HG02571 (cell line): Measurements from ENCODE around the gene RYR1.
"Not testable (repeated sequence)": the region's sequence is repeated elsewhere in the genome, so short reads cannot be mapped to it uniquely, and the experiment has no call there.

Source experiments
- ATAC-seq: cut with Tn5 transposase; IDR thresholded peaks from one replicate; pipeline ENCODE4 v1.9.1; 2021; ENCODE audit warnings: mild to moderate bottlenecking, moderate library complexity; ENCODE audit not compliant: unreplicated experiment

The RYR1 gene

DNA sequence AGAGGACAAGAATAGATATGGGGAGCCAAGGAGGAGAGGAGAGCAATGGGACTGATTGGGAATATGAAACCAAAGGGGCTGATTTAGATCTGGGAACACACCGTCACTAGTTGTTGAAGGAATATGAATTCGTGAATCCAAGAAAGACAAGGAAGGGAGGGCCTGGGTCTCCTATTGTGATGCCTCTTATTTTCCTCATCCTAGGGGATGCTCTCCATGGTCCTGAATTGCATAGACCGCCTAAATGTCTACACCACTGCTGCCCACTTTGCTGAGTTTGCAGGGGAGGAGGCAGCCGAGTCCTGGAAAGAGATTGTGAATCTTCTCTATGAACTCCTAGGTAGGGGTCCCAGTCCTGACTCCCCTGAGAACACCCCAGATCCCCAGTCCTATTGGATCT, 21.5 kb downstream of the RYR1 start:
- ATAC-seq, result no peak

DNA sequence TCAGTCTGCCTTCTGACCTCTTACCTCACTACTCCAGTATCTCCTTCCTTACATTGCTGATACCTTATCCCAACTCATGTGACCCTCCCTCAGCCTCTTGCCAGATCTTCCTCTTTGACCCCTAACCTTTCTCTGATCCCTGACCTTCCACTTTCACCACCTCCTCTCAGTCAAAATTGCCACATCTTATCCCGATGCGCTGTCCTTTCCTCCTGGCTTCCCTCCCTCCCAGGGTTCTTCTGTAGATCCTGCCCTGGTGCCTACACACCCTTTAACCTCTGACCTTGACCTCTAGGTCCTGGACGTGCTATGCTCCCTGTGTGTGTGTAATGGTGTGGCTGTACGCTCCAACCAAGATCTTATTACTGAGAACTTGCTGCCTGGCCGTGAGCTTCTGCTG, 23.7 kb downstream of the RYR1 start:
- ATAC-seq, result no peak

DNA sequence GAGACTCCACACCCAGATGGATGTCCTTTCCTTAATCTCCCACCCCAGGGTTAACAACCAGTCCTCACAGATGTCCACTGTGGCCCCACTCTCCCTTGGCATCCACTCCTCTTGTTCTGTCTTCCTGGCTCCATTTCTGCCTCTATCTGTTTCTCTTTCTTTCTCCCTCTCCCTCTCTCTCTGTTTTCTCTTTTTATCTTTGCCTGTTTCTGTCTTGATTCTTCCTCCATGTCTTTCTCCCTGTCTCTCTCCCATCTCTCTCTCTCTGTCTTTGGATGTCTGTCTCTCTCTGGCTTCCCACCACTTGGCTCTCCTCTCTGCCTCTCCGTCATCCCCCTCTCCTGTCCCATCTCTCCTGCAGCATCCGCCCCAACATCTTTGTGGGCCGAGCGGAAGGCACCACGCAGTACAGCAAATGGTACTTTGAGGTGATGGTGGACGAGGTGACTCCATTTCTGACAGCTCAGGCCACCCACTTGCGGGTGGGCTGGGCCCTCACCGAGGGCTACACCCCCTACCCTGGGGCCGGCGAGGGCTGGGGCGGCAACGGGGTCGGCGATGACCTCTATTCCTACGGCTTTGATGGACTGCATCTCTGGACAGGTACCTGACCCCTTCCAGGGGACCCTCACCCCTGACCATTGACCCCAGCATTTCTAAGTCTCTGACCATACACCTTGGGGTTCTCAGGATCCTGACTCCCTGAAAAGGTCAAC, 24.4 kb downstream of the RYR1 start:
- no peak for ATAC-seq

DNA sequence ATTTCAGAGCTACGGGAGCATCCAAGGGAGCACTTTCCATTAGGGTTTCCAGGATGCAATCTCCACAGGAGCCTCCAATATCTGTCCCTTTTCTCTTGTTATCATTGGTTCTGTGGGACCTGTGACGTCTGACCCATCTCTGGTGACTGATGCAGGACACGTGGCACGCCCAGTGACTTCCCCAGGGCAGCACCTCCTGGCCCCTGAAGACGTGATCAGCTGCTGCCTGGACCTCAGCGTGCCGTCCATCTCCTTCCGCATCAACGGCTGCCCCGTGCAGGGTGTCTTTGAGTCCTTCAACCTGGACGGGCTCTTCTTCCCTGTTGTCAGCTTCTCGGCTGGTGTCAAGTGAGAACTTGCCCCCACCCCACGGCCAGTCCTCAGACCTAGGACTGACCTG, 25.5 kb downstream of the RYR1 start:
- no peak for ATAC-seq

DNA sequence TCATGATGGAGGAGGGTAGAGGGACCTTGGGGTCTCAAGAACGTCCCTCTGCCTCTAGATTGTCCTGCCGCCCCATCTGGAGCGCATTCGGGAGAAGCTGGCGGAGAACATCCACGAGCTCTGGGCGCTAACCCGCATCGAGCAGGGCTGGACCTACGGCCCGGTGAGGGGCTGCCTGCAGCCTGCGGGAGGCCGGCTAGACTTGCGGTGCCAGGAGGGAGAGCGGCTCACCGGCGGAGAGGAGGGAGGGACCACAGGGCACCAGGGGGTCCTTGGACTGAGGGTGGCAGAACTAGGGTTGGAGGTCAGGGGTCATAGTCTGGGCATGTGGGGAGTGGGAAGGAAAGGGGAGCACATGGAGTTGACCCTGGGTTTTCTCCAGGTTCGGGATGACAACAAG, 29.9 kb downstream of the RYR1 start:
- no peak for ATAC-seq

DNA sequence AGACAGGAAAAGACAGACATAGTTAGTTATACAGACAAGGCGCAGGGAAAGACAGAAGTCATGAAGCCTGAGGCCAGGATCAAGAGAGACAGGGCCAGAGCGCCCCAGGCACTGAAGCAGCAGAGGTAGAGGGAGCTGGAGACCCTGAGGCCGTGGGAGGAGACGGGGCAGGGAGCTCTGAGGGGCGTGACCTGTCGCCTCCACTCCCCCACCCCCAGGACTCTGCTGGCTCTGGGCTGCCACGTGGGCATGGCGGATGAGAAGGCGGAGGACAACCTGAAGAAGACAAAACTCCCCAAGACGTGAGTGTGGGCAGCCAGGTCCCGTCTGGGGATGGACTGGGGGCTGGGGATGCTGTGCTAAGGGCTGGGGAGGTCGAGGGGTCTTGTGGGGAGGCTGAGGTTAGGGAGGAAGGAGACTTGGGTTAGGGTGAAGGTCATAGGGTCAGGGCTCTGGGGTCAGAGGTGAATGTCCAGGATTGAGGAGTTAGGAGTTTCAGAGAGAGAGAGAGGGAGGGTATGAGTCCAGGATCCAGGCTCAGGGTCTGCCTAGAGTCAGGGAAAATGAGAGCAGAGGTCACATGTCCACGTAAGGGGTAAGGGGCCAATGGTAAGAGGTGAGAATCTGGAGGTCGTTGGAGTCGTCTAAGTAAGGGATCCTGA, 31.1 kb downstream of the RYR1 start:
- no peak for ATAC-seq

DNA sequence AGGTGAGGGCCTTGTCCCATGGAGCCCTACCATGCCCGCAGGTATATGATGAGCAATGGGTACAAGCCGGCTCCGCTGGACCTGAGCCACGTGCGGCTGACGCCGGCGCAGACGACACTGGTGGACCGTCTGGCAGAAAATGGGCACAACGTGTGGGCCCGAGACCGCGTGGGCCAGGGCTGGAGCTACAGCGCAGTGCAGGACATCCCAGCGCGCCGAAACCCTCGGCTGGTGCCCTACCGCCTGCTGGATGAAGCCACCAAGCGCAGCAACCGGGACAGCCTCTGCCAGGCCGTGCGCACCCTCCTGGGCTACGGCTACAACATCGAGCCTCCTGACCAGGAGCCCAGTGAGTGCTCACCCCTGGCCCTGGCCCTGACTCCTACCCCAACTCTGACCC, 32.6 kb downstream of the RYR1 start:
- no peak for ATAC-seq

DNA sequence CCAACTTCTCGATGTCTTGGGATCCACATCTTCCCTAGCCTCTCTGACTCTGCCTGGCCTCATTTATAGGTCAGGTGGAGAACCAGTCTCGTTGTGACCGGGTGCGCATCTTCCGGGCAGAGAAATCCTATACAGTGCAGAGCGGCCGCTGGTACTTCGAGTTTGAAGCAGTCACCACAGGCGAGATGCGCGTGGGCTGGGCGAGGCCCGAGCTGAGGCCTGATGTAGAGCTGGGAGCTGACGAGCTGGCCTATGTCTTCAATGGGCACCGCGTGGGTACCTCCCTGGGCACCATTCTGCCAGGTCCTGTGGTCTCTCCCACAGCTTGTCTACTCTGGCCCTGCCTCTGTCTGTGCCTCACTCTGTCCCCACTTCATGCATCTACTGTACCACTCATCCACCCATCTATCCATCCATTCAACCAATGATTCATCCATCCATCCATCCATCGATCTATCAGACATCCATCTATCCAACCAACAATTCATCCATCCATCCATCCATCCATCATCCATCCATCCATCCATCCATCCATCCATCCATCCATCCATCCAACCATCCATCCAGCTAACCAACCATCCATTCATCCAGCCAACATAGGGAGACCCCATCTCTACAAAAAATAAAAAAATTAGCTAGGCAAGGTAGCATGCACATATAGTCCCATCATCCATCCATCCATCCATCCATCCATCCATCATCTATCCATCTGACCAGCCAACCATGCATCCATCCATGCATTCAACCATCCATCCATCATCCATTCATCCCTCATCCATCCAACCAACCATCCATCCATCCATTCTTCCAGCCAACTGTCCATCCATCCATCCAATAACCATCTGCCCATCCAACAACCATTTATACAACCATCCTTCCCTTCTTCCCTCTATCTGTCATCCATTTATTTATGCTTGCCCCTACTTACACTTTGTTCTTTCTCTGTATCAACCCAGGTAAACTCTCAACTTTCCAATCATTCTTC, 34.3 kb downstream of the RYR1 start:
- ATAC-seq, result no peak

DNA sequence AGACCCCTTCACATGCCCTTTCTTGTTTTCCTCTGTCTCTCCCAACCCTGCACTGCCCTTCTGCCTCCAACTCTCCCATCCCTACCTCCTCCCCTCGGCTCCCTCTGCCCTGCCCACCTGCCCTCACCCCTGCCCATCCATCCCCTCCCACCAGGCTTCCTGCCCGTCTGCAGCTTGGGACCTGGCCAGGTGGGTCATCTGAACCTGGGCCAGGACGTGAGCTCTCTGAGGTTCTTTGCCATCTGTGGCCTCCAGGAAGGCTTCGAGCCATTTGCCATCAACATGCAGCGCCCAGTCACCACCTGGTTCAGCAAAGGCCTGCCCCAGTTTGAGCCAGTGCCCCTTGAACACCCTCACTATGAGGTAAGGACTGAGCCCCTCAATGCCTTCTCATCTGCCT, 35.7 kb downstream of the RYR1 start:
- ATAC-seq, result no peak

DNA sequence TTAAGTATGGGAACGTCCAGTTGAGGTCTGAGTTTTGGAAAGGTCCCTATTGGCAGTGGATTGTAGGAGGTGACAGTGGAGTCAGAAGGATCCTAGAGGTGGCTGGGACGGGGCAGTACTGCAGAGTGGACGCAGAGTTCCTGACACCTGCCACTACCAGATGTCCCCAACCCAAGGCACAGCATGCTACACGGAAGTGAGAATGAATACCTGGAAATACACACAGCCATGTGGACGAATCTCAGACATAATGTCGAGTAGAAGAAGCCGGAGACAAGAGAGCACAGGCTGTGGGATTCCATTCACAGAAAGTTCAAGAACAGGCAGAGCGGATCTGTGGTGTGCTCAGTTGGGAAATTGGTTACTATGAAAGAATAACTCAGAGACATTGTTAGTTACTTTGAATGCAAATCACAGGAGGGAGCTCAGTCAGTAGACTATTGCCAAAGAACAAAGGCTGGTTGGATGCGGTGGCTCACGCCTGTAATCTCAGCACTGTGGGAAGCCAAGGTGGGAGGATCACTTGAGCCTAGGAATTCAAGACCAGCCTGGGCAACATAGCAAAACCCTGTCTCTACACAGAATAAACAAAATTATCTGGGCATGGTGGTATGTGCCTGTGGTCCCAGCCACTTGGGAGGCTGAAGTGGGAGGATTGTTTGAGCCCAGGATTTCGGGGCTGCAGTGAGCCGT, 37.4 kb downstream of the RYR1 start:
- no peak for ATAC-seq

DNA sequence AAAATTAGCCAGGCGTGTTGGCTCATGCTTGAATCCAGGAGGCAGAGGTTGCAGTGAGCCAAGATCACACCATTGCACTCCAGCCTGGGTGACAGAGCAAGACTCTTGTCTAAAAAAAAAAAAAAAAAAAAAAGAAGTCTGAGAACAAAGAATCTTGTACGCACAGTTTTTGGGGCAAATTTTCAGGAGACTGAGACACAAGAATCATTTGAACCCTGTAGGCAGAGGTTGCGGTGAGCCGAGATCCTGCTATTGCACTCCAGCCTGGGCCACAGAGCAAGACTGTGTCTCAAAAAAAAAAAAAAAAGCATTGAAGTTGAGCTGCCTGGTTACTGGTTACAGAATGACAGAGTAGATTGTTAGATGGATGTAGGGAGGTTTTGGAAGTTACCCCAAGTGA, 39.2 kb downstream of the RYR1 start:
- not testable (repeated sequence) for ATAC-seq

DNA sequence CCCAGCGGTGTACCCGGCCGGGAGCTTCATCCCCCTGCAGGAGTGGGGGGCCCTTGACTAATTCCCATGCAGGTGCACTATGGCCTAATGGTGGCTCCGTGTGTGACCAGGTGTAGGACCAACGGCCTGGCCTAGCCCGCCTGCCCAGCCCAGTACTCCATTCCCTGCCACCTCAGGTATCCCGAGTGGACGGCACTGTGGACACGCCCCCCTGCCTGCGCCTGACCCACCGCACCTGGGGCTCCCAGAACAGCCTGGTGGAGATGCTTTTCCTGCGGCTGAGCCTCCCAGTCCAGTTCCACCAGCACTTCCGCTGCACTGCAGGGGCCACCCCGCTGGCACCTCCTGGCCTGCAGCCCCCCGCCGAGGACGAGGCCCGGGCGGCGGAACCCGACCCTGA, 39.7 kb downstream of the RYR1 start:
- no peak for ATAC-seq

DNA sequence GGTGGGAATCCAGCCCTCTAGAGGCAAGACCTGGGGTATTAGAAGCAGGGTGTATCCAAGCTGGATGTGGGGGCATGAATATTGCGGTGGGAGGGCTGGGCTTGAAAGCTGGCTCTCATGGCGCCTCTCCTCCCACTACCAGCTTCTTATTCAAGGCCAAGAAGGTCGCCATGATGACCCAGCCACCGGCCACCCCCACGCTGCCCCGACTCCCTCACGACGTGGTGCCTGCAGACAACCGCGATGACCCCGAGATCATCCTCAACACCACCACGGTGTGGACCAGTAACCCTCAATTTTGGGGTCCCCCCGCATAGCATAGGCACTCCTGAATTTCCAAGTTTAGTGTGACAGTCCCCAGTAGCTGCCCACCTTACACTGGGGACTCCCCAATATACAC, 41.7 kb downstream of the RYR1 start:
- ATAC-seq, result no peak

DNA sequence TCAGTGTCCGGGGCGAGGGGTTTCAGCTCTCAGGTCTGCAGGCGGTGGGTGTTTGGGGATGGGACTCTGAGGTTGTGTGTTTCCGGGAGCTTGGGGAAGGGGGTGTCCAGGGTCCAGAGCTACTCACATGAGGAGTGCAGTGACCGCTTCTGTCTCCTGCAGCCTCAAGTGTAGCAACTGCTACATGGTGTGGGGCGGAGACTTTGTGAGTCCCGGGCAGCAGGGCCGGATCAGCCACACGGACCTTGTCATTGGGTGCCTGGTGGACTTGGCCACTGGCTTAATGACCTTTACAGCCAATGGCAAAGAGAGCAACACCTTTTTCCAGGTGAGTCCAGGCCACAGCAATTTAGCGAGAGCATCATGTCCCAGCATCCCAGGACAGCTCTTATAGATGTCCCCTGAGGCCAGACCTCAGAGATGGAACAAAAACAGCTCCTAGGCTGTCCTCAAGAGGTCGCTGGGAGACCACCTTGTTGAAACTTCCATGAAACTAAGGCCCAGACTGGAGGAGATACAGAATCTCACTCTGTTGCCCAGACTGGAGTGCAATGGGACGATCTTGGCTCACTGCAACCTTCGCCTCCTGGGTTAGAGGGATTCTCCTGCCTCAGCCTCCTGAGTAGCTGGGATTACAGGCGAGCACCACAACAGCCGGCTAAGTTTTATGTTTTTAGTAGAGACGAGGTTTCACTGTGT, 44.9 kb downstream of the RYR1 start:
- no peak for ATAC-seq

DNA sequence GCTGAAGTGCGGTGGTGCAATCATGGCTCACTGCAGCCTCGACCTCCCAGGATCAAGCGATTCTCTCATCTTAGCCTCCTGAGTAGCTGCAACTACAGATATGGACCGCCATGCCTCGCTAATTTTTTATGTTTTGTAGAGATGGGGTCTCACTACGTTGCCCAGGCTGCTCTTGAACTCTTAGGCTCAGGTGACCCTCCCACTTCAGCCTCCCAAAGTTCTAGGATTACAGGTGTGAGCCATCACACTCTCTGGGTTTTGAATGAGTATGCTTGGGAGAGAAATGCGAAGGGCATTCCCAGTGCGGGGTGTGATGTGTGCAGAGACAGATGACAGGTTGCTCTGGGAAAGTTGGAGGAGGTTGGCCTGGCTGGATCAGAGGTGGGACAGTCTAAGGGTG, 49.0 kb downstream of the RYR1 start:
- no peak for ATAC-seq

DNA sequence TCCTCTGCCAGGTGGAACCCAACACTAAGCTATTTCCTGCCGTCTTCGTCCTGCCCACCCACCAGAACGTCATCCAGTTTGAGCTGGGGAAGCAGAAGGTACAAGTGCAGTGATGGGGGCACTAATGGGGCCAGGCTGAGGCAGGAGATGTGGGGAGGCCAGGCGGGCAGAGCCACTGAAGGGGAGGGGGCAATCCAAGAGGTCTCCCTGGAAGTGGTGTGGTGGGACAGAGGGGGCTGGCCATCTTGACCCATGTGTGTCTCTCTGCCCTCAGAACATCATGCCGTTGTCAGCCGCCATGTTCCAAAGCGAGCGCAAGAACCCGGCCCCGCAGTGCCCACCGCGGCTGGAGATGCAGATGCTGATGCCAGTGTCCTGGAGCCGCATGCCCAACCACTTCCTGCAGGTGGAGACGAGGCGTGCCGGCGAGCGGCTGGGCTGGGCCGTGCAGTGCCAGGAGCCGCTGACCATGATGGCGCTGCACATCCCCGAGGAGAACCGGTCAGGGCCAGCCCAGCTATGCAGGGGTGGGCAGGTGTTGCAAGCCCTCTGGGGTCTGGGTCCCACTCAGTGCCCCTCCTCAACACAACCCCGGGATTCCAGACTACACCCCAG, 49.6 kb downstream of the RYR1 start:
- ATAC-seq, result no peak

DNA sequence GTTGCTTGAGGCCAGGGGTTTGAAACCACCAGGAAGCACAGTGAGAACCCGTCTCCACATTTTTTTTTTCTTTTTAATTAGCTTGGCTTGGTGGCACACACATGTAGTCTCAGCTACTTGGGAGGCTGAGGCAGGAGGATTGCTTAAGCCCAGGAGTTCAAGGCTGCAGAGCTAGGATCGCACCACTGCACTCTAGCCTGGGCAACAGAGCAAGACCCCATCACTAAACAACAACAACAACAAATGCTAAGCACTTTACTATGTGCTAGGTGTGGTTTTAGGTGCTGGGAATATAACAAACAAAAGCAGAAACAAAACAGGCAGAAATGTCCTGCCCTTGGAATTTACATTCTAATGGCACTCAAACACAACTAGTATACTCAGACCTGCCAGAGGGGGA, 51.3 kb downstream of the RYR1 start:
- no peak for ATAC-seq

DNA sequence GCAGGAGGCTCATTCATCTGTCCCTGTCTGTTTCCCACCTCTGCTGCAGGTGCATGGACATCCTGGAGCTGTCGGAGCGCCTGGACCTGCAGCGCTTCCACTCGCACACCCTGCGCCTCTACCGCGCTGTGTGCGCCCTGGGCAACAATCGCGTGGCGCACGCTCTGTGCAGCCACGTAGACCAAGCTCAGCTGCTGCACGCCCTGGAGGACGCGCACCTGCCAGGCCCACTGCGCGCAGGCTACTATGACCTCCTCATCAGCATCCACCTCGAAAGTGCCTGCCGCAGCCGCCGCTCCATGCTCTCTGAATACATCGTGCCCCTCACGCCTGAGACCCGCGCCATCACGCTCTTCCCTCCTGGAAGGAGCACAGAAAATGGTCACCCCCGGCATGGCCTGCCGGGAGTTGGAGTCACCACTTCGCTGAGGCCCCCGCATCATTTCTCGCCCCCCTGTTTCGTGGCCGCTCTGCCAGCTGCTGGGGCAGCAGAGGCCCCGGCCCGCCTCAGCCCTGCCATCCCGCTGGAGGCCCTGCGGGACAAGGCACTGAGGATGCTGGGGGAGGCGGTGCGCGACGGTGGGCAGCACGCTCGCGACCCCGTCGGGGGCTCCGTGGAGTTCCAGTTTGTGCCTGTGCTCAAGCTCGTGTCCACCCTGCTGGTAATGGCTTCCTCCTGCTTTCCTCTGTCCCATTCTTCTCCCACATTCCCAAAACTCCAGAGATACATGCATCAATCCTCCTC, 52.2 kb downstream of the RYR1 start:
- ATAC-seq, result no peak

DNA sequence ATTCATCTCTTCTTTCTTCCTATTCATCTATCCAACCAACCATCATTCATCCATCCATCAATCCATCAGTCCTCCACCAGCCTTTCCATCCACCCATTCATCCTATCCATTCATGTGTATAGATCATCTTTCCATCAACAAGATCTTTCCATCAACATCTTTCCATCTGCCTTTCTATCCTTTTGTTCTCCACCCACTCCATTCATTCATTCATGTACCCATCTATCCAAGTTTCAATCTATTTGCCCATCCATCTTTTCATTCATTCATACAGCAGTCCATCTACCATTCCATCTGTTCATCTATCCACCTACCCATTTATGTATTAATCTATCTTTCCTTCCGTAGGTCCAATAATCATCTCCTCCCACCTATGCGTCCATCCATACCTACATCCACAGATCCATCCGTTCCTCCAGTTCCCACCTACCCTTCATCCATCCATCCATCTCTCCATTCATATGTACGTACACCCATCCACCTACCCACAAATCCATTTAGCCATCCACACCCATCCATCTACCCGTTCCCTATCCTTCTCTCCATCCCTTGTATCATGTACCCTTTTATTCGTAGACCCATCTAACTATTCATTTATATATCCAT, 53.3 kb downstream of the RYR1 start:
- ATAC-seq, result no peak
